Suprapubic skin (tissue), 4 donors: ENCODE results near the gene PARL. TPM values are rescaled to one million over a fixed set of nuclear protein-coding genes. Genes with fewer than 3 reads are reported as not detected.

Experiments used
- DNase-seq, 2 donors: peaks; one replicate each; pipeline ENCODE4 v3.0.0-alpha.2; 2019; ENCODE audit warnings: low spot score in 2 of 2
- H3K27ac ChIP-seq: fragments of 200-600 bp; sonication (generic); one replicate; pipeline ENCODE4 v1.5.1; 2019
- H3K27me3 ChIP-seq: fragments of 200-600 bp; sonication (generic); one replicate; pipeline ENCODE4 v1.5.1; 2019
- H3K36me3 ChIP-seq: fragments of 200-600 bp; sonication (generic); one replicate; pipeline ENCODE4 v1.5.1; 2019
- H3K4me1 ChIP-seq: fragments of 200-600 bp; sonication (generic); one replicate; pipeline ENCODE4 v1.5.1; 2019
- H3K4me3 ChIP-seq: fragments of 200-600 bp; sonication (generic); one replicate; pipeline ENCODE4 v1.5.1; 2019; ENCODE audit warnings: mild to moderate bottlenecking
- H3K9me3 ChIP-seq: fragments of 200-600 bp; sonication (generic); one replicate; pipeline ENCODE4 v1.5.1; 2019
- EP300 ChIP-seq: sonication (generic); formaldehyde crosslinking; IDR thresholded peaks from one replicate; pipeline ENCODE4 v1.6.1; 2017; ENCODE audit warnings: antibody characterized with exemption
- POLR2A ChIP-seq, 2 donors: fragments of 450-650 bp; IDR thresholded peaks; one replicate each; pipeline ENCODE4 v1.6.1; 2017; ENCODE audit warnings: antibody characterized with exemption in 2 of 2, mild to moderate bottlenecking in 2 of 2, moderate library complexity in 2 of 2
- POLR2AphosphoS5 ChIP-seq, 3 donors: sonication (generic); formaldehyde crosslinking; IDR thresholded peaks; one replicate each; pipeline ENCODE4 v1.6.1; 2017; ENCODE audit warnings: antibody characterized with exemption in 3 of 3
- WGBS: methylation state at CpG from one replicate; pipeline ENCODE4 v1.1.5; 2018; 5-methylcytosine and 5-hydroxymethylcytosine counted together
- total RNA-seq, 4 donors: library from RNA; depleted of rRNA; stranded (reverse); fragments of >200 nt; gene quantifications; one replicate each; pipeline ENCODE4 v1.1.0, GENCODE V29; 2016
- TF ChIP-seq, protein P1 (sequence below), 2 donors: fragments of 200-600 bp in 1 of 2; fragments of 450-650 bp in 1 of 2; sonication (generic) in 1 of 2; IDR thresholded peaks; one replicate each; pipeline ENCODE4 v1.5.1; 2016 to 2019; ENCODE audit warnings: antibody characterized with exemption in 2 of 2, mild to moderate bottlenecking in 1 of 2, moderate library complexity in 1 of 2

The PARL gene, protein sequence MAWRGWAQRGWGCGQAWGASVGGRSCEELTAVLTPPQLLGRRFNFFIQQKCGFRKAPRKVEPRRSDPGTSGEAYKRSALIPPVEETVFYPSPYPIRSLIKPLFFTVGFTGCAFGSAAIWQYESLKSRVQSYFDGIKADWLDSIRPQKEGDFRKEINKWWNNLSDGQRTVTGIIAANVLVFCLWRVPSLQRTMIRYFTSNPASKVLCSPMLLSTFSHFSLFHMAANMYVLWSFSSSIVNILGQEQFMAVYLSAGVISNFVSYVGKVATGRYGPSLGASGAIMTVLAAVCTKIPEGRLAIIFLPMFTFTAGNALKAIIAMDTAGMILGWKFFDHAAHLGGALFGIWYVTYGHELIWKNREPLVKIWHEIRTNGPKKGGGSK
- 10 to 100 TPM; 26.5 to 41.3 (median 32.9) TPM for total RNA-seq

DNA sequence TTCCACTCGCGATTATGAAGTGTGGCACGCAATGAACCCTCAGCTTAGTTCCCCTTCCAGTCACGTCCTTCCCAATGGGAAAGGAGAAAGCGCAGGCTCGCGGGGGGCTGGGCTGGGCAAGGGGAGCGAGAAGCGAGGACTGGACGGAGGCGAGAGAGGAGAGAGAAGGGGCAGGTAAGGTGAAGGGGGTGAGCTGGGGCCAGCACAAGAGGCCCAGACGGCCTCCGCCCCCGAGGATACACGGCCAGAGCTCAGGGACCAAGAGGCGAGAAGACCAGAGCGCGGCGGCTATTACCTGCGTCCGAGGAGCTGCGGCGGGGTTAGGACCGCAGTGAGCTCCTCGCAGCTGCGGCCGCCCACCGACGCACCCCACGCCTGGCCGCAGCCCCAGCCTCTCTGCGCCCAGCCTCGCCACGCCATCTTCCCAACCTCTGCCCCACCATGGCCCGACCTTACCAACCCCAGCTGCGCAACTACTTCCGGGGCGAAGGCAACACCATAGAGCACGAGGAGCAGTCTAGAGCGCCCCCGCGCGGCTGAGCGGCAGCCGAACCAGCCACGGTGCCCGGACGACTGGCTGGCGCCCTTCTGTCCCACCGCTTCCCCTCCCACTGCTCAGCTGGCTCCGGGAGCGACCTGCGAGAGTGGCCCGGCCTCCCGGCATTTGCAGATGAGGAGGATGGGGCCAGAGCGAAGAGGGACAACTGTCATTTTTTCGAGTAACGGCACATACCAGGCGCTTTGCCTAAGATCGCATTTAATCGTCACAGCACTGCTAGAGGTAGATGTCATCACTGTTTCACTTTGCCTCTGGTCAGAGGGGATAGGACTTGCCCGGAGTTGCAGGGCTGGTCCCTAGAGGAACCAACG is at the start of gene PARL:
TSS of gene PARL (minus strand) at position 454 of the 870 bp plus-strand sequence. CDS start at position 420, 34 bp downstream.
- no peak for TF ChIP-seq EP300
- TF ChIP-seq, protein P1, sequence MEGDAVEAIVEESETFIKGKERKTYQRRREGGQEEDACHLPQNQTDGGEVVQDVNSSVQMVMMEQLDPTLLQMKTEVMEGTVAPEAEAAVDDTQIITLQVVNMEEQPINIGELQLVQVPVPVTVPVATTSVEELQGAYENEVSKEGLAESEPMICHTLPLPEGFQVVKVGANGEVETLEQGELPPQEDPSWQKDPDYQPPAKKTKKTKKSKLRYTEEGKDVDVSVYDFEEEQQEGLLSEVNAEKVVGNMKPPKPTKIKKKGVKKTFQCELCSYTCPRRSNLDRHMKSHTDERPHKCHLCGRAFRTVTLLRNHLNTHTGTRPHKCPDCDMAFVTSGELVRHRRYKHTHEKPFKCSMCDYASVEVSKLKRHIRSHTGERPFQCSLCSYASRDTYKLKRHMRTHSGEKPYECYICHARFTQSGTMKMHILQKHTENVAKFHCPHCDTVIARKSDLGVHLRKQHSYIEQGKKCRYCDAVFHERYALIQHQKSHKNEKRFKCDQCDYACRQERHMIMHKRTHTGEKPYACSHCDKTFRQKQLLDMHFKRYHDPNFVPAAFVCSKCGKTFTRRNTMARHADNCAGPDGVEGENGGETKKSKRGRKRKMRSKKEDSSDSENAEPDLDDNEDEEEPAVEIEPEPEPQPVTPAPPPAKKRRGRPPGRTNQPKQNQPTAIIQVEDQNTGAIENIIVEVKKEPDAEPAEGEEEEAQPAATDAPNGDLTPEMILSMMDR (IDR thresholded peaks at IDR 0.05), result peak; percentile 91 to 97
- peak in 1 of 2 donors; percentile 60 for TF ChIP-seq POLR2A (IDR thresholded peaks at IDR 0.05)
- TF ChIP-seq POLR2AphosphoS5 (IDR thresholded peaks at IDR 0.05), result peak in 2 of 3 donors; percentile 69 to 80
- Histone ChIP-seq H3K27me3 (no peaks in the 10 kb centered on the region), H3K4me3 (peak within 1 kb of the TSS; percentile 97), H3K27ac (peak within 1 kb of the TSS; percentile 86), H3K9me3 (no peaks in the 10 kb centered on the region), H3K4me1 (peaks cover 37% of the 10 kb centered on the region), H3K36me3 (peaks cover 3% of the 10 kb centered on the region)
- under 1% methylated on average over 33 of the region's 63 CpGs for WGBS
- peak; percentile 96 to 97 for DNase-seq

DNA sequence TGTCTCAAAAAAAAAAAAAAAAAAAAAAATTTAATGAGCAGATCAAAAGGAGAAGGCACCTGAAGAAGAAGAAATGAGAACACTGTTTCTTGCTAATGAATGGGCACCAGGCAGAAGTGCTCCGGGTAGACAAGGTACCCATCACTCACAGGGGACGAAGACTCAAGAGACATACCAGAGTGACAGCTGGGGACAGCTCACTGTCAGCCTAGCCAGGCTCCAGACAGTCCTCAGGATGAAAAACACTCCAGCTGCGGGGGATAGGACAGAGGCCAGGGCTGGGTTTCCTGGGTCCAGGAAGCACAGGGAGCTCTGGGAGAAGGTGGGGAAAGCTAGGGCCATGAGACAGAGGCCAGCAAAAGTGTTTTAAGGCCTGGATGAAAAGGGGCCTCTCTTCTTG is 48.5 kb upstream of the PARL start:
- WGBS, result 83% methylated on average over 3 of the region's 3 CpGs
- TF ChIP-seq POLR2A (IDR thresholded peaks at IDR 0.05), result no peak
- TF ChIP-seq POLR2AphosphoS5 (IDR thresholded peaks at IDR 0.05), result no peak
- no peak for TF ChIP-seq EP300
- H3K27me3 ChIP-seq, result no peaks in the 10 kb centered on the region
- no peak overlapping the region for H3K27ac ChIP-seq
- no peaks in the 10 kb centered on the region for H3K9me3 ChIP-seq
- H3K4me3 ChIP-seq, result no peak overlapping the region
- H3K36me3 ChIP-seq, result peaks cover 32% of the 10 kb centered on the region
- H3K4me1 ChIP-seq, result no peaks in the 10 kb centered on the region
- DNase-seq, result no peak

DNA sequence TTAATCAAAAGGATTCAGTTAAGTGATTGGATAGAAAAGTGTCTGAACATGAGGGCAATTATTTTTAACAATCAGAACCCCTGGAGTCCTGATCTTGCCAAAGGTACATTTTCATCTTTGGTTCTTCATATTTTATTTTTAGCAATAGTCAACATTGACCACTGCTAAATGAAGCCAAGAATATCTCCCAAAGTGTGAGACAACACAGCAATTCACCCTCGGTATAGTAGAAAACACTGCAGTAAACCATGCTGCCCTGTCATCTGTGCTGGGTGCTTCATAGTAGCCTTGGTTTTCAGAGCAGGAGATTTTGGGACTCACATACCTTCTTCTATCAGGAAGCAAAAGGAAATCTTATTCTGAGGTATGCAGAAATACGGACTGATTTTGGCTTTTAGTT is 47.2 kb upstream of the PARL start:
- H3K27me3 ChIP-seq, result no peaks in the 10 kb centered on the region
- H3K27ac ChIP-seq, result no peak overlapping the region
- no peak overlapping the region for H3K4me3 ChIP-seq
- no peaks in the 10 kb centered on the region for H3K9me3 ChIP-seq
- WGBS, result 94% methylated on average over 2 of the region's 2 CpGs
- H3K36me3 ChIP-seq, result peaks cover 31% of the 10 kb centered on the region
- TF ChIP-seq POLR2AphosphoS5 (IDR thresholded peaks at IDR 0.05) (no peak), POLR2A (IDR thresholded peaks at IDR 0.05) (no peak), EP300 (no peak)
- TF ChIP-seq, protein P1 (IDR thresholded peaks at IDR 0.05), result no peak
- no peaks in the 10 kb centered on the region for H3K4me1 ChIP-seq
- DNase-seq, result no peak

DNA sequence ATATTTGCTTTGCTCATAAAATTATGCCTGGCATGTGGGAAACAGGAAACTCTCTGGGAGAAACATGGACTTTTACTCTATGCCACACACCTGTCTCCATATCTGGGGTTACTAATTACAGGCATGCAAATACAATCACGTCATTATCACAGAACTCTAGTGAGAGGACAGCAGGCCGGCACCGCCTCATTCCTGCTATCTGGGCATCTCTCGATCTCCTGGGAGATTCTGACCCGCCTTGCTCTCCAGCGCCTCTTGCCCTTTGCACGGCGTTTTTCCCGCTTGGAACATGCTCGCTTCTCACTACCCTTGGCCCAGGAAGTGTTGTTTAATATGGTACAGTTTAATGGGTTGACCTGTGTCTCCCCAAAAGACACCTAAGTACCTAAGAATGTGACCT is 45.4 kb upstream of the PARL start:
- H3K27ac ChIP-seq, result no peak overlapping the region
- WGBS, result 95% methylated on average over 10 of the region's 10 CpGs
- H3K9me3 ChIP-seq, result no peaks in the 10 kb centered on the region
- TF ChIP-seq POLR2AphosphoS5 (IDR thresholded peaks at IDR 0.05) (no peak), POLR2A (IDR thresholded peaks at IDR 0.05) (no peak), EP300 (no peak)
- TF ChIP-seq, protein P1 (IDR thresholded peaks at IDR 0.05), result no peak
- H3K27me3 ChIP-seq, result no peaks in the 10 kb centered on the region
- DNase-seq, result no peak
- H3K4me1 ChIP-seq, result peaks cover 5% of the 10 kb centered on the region
- H3K4me3 ChIP-seq, result no peak overlapping the region
- H3K36me3 ChIP-seq, result peaks cover 24% of the 10 kb centered on the region

GRCh38 chr3:183927059-183927458 is 42.4 kb upstream of the PARL start:
- no peaks in the 10 kb centered on the region for H3K9me3 ChIP-seq
- H3K4me3 ChIP-seq, result no peak overlapping the region
- DNase-seq, result no peak
- no peak overlapping the region for H3K27ac ChIP-seq
- 100% methylated on average over 3 of the region's 3 CpGs for WGBS
- peaks cover 42% of the 10 kb centered on the region for H3K36me3 ChIP-seq
- H3K4me1 ChIP-seq, result peaks cover 10% of the 10 kb centered on the region
- TF ChIP-seq POLR2A (IDR thresholded peaks at IDR 0.05), result no peak
- no peak for TF ChIP-seq EP300
- no peak for TF ChIP-seq POLR2AphosphoS5 (IDR thresholded peaks at IDR 0.05)
- TF ChIP-seq, protein P1 (IDR thresholded peaks at IDR 0.05), result no peak
- H3K27me3 ChIP-seq, result no peaks in the 10 kb centered on the region
